Colon (tissue), 2 donors: ENCODE results near the gene ZNF580.

Experiments used
- FAIRE-seq: peaks from 2 replicates; lab custom pipeline; 2012; peaks lifted over from hg19 to GRCh38; lab: Jason Lieb, UNC
- donor health status: control.
- donor health status: control.

The ZNF580 gene

GRCh38 chr19:55663846-55664536, 23.2 kb downstream of the ZNF580 start:
- no peak for FAIRE-seq

GRCh38 chr19:55666343-55667005, 25.7 kb downstream of the ZNF580 start:
- no peak for FAIRE-seq

- FAIRE-seq: no peak
Observed at GRCh38 chr19:55667006-55667381, 26.2 kb downstream of the ZNF580 start.

GRCh38 chr19:55667511-55667910, 26.7 kb downstream of the ZNF580 start:
- FAIRE-seq: no peak

GRCh38 chr19:55667958-55668357, 27.2 kb downstream of the ZNF580 start:
- no peak for FAIRE-seq

GRCh38 chr19:55668603-55669348, 28.0 kb downstream of the ZNF580 start:
- FAIRE-seq: no peak

- FAIRE-seq: no peak
Observed at GRCh38 chr19:55669418-55670279, 28.8 kb downstream of the ZNF580 start.

GRCh38 chr19:55670280-55671053, 29.7 kb downstream of the ZNF580 start:
- FAIRE-seq: no peak

- FAIRE-seq: no peak
Observed at GRCh38 chr19:55671054-55671378, 30.2 kb downstream of the ZNF580 start.

GRCh38 chr19:55672418-55672817, 31.6 kb downstream of the ZNF580 start:
- no peak for FAIRE-seq

GRCh38 chr19:55673465-55673864, 32.7 kb downstream of the ZNF580 start:
- FAIRE-seq: no peak

- FAIRE-seq: no peak
Observed at GRCh38 chr19:55673889-55674288, 33.1 kb downstream of the ZNF580 start.

- FAIRE-seq: no peak
Observed at GRCh38 chr19:55674459-55674840, 33.6 kb downstream of the ZNF580 start.

- no peak for FAIRE-seq
Observed at GRCh38 chr19:55674841-55675660, 34.2 kb downstream of the ZNF580 start, which contains the start of gene EPN1. EPN1 (plus strand) TSS chr19:55675226; CDS start chr19:55678628, 3,402 bp downstream.

- no peak for FAIRE-seq
Observed at GRCh38 chr19:55675661-55676354, 35.0 kb downstream of the ZNF580 start.

GRCh38 chr19:55676383-55676782, 35.6 kb downstream of the ZNF580 start:
- no peak for FAIRE-seq

GRCh38 chr19:55676889-55677505, 36.2 kb downstream of the ZNF580 start:
- no peak for FAIRE-seq

- no peak for FAIRE-seq
Observed at GRCh38 chr19:55677572-55678028, 36.8 kb downstream of the ZNF580 start.

GRCh38 chr19:55678121-55678671, 37.4 kb downstream of the ZNF580 start:
- FAIRE-seq: no peak
